Measurements from ENCODE around the gene ZBTB38. TPM values are rescaled to one million over a fixed set of nuclear protein-coding genes. Genes with fewer than 3 reads are reported as not detected.

ZBTB38 gene
- total and polyA plus RNA-seq, 9 donors = 14.5 to 27.7 (median 18.9) TPM

DNA sequence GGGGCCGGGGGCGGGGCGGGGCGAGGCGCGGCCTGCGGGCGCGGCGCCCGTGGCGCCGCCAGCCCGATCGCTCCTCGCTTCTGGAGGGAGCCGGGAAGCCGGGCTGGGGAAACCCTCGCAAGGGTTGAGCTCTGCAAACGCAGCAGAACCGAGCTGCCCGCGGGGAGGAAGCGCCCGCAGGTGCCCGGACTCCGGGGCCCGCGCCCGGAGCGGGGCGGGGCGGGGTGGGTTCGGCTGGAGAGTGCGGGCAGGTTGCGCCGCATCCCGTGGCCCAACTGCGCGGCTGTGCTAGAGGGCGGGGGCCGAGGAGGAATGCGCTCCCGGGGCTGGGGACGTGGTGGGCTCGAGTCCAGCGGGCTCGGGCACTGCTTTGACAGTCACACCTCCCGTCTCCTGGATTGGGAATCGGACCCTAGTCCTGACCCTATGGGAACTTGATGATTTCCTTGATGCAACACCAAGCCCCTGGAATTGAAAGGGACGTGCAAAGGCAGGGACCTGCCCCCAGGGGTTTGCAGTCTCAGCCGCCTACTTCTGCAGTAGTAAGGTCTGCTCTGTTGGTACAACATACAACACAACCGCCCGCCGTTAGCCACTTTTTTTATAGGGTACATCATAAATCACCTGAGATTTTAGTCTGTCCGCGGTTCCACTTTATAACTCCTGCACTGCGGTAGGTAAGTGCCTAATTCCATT lies 34.3 kb downstream of the ZBTB38 start:
- Histone ChIP-seq H3K4me1 (ENCODE audit: control insufficient read depth, insufficient read depth, low read length) (peaks cover 12% of the 10 kb centered on the region), H3K27me3 (ENCODE audit: control insufficient read depth, insufficient read depth, low read length) (no peaks in the 10 kb centered on the region), H3K27ac (ENCODE audit: low read length) (peak overlapping the region; percentile 84), H3K9me3 (replicated peaks; ENCODE audit: control insufficient read depth, low read depth, low read length) (no peaks in the 10 kb centered on the region), H3K36me3 (ENCODE audit: control insufficient read depth, insufficient read depth, low read length) (peaks cover 23% of the 10 kb centered on the region), H3K4me3 (ENCODE audit: low read length) (peak overlapping the region; percentile 58)
- peak; percentile 72 for DNase-seq
- WGBS (ENCODE audit: insufficient coverage) = under 1% methylated on average over 51 of the region's 58 CpGs

DNA sequence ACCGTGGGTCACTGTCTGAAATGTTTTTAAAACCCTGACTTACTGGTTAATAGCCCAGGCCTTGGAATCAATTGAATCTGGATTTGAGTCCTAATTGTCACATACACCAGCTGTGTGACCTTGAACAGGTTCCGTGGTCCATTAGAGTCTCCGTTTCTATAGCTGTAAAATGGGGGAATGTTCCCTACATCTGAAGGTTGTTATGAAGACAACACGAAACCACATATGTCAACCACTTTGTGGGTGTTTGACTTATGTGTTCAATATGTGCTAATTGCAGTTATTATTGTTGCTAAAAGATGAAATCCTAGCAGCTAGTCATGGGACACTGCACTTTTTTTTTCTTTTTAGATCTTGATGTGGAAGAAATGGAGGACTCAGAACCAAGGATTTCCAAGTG lies 35.3 kb downstream of the ZBTB38 start:
- Histone ChIP-seq H3K4me1 (ENCODE audit: control insufficient read depth, insufficient read depth, low read length) (peaks cover 12% of the 10 kb centered on the region), H3K4me3 (ENCODE audit: low read length) (no peak overlapping the region), H3K9me3 (replicated peaks; ENCODE audit: control insufficient read depth, low read depth, low read length) (no peaks in the 10 kb centered on the region), H3K27me3 (ENCODE audit: control insufficient read depth, insufficient read depth, low read length) (no peaks in the 10 kb centered on the region), H3K27ac (ENCODE audit: low read length) (no peak overlapping the region), H3K36me3 (ENCODE audit: control insufficient read depth, insufficient read depth, low read length) (peaks cover 26% of the 10 kb centered on the region)
- DNase-seq = no peak
- 60% methylated on average over 2 of the region's 4 CpGs for WGBS (ENCODE audit: insufficient coverage)

DNA sequence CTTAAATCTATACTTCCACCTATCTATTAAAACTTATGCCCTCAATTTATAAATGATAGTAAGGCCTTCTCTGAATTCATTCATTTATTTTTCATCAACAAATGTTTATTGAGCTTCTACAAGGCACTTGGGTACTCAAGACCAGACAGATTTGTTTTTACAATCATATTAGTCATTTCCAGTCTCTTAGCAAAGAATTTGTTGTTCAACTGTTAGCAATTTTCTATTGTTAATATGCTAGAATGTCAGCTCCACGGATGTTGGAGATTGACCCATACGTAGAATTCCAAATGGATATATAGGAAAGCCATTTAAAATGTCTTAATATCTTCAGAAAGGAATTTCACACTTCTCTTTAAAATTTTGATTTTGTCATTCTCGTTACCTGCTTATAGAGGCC lies 36.7 kb downstream of the ZBTB38 start:
- H3K9me3 ChIP-seq (replicated peaks; ENCODE audit: control insufficient read depth, low read depth, low read length) = no peaks in the 10 kb centered on the region
- DNase-seq = no peak
- H3K36me3 ChIP-seq (ENCODE audit: control insufficient read depth, insufficient read depth, low read length) = peaks cover 26% of the 10 kb centered on the region
- no peak overlapping the region for H3K27ac ChIP-seq (ENCODE audit: low read length)
- no peak overlapping the region for H3K4me3 ChIP-seq (ENCODE audit: low read length)
- H3K27me3 ChIP-seq (ENCODE audit: control insufficient read depth, insufficient read depth, low read length) = no peaks in the 10 kb centered on the region
- WGBS (ENCODE audit: insufficient coverage) = no CpG with 5 or more reads among the region's 3 CpGs
- H3K4me1 ChIP-seq (ENCODE audit: control insufficient read depth, insufficient read depth, low read length) = peaks cover 18% of the 10 kb centered on the region

DNA sequence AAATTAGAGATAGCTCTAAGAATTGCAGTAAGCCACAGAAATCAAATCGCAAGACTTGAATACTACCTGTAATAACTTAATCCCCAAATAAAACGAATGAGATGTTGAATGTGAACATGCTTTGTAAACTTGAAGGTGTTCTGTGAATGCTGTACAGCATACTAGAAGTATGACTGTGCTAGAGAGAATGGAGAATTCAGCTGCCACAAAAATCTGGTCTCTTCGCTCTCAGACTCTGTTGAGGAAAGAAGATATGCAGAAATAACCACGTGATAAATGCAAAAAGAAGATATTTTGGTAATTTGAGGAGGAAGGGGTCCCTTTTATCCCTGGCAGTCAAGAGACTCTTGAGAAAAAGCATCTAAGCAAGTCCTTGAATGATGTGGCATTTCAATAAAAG lies 37.3 kb downstream of the ZBTB38 start:
- Histone ChIP-seq H3K9me3 (replicated peaks; ENCODE audit: control insufficient read depth, low read depth, low read length) (no peaks in the 10 kb centered on the region), H3K36me3 (ENCODE audit: control insufficient read depth, insufficient read depth, low read length) (peaks cover 26% of the 10 kb centered on the region), H3K4me1 (ENCODE audit: control insufficient read depth, insufficient read depth, low read length) (peaks cover 23% of the 10 kb centered on the region), H3K27me3 (ENCODE audit: control insufficient read depth, insufficient read depth, low read length) (no peaks in the 10 kb centered on the region), H3K27ac (ENCODE audit: low read length) (no peak overlapping the region), H3K4me3 (ENCODE audit: low read length) (no peak overlapping the region)
- WGBS (ENCODE audit: insufficient coverage) = 100% methylated on average over 2 of the region's 4 CpGs
- no peak for DNase-seq

DNA sequence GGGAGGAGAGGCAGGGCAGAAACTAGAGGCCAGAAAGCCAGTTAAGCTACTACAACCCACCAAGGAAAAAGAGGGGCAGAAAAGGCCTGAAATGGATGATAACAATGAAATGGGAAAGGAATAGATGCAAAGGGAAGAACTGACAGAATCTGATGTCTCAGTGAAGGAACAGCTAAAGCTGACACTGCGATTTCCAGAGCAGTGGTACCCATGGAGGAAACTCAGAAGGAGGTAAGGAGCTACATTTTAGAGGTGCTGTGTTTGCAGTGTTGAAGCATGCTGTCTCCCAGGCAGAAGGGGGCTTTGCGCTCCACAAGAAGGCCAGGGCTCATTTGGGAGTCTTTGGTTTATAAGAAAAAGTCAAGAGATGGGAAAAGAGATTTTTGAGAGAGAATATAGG lies 38.0 kb downstream of the ZBTB38 start:
- H3K4me3 ChIP-seq (ENCODE audit: low read length) = no peak overlapping the region
- H3K4me1 ChIP-seq (ENCODE audit: control insufficient read depth, insufficient read depth, low read length) = peaks cover 28% of the 10 kb centered on the region
- peaks cover 26% of the 10 kb centered on the region for H3K36me3 ChIP-seq (ENCODE audit: control insufficient read depth, insufficient read depth, low read length)
- WGBS (ENCODE audit: insufficient coverage) = 95% methylated on average over 2 of the region's 2 CpGs
- no peaks in the 10 kb centered on the region for H3K9me3 ChIP-seq (replicated peaks; ENCODE audit: control insufficient read depth, low read depth, low read length)
- DNase-seq = no peak
- no peaks in the 10 kb centered on the region for H3K27me3 ChIP-seq (ENCODE audit: control insufficient read depth, insufficient read depth, low read length)
- no peak overlapping the region for H3K27ac ChIP-seq (ENCODE audit: low read length)

DNA sequence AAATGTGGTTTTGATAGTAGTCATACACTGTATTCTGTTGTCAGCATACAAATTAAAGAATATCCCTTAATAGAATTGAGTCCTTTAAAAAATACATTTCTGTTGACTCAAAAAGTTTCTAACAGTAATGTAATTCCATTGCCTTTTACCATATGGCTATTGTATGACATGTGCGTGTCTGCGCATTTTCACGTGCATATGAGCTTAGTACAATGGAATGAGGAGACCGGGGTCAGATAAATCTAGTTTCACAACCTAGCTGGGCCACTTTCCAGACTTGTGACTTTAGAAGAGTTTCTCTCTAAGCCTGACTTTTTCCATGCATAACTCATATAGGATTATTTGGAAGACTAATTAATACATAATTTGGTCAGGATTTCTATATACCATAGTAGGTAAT lies 38.7 kb downstream of the ZBTB38 start:
- no peak overlapping the region for H3K4me3 ChIP-seq (ENCODE audit: low read length)

DNA sequence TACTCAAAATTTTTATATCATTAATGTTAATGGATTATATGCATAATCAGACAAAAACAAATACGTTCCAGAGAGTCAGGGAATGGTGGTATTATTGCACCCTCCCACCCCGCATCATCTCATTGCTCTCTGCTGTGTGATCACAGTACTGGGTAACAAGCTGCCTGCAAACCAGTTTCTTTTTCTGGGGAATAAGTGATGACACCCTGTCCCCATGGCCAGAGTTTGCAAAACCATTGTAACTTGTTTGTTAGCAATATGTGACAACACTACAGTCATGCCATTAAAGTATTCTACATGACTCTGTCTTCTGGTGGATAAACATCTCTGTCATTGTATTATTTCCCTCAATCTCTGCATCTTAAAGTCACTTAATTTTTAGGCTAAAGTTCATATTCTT lies 39.5 kb downstream of the ZBTB38 start:
- WGBS (ENCODE audit: insufficient coverage) = 100% methylated on average over 1 of the region's 2 CpGs
- Histone ChIP-seq H3K36me3 (ENCODE audit: control insufficient read depth, insufficient read depth, low read length) (peaks cover 26% of the 10 kb centered on the region), H3K4me1 (ENCODE audit: control insufficient read depth, insufficient read depth, low read length) (peaks cover 30% of the 10 kb centered on the region), H3K9me3 (replicated peaks; ENCODE audit: control insufficient read depth, low read depth, low read length) (no peaks in the 10 kb centered on the region), H3K27me3 (ENCODE audit: control insufficient read depth, insufficient read depth, low read length) (no peaks in the 10 kb centered on the region), H3K4me3 (ENCODE audit: low read length) (no peak overlapping the region), H3K27ac (ENCODE audit: low read length) (no peak overlapping the region)
- DNase-seq = no peak

More for the DNA sequence above, 38.7 kb downstream of the ZBTB38 start:
- WGBS (ENCODE audit: insufficient coverage) = 20% methylated on average over 1 of the region's 4 CpGs
- Histone ChIP-seq H3K36me3 (ENCODE audit: control insufficient read depth, insufficient read depth, low read length) (peaks cover 26% of the 10 kb centered on the region), H3K27me3 (ENCODE audit: control insufficient read depth, insufficient read depth, low read length) (no peaks in the 10 kb centered on the region), H3K9me3 (replicated peaks; ENCODE audit: control insufficient read depth, low read depth, low read length) (no peaks in the 10 kb centered on the region), H3K4me1 (ENCODE audit: control insufficient read depth, insufficient read depth, low read length) (peaks cover 26% of the 10 kb centered on the region), H3K27ac (ENCODE audit: low read length) (no peak overlapping the region)
- peak; percentile 75 for DNase-seq

DNA sequence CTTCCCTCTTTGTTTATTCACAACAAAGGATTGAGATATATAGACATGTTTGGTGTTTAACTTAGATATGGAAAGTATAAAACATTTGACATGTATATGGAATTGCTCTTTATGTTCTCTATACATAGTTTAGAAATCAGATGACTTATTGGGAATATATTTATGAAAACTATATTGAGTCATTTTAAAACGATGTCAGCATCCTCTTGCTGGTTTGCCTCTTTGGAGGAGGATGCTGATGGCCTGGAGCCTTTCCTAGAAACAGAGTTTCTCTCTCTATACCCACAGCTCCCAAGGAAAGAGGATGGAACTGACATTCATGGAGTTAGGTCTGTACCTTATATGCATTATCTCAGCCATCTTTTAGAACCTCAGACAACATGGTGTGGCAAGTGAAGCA lies 40.3 kb downstream of the ZBTB38 start:
- Histone ChIP-seq H3K27me3 (ENCODE audit: control insufficient read depth, insufficient read depth, low read length) (no peaks in the 10 kb centered on the region), H3K36me3 (ENCODE audit: control insufficient read depth, insufficient read depth, low read length) (peaks cover 30% of the 10 kb centered on the region), H3K9me3 (replicated peaks; ENCODE audit: control insufficient read depth, low read depth, low read length) (no peaks in the 10 kb centered on the region), H3K4me1 (ENCODE audit: control insufficient read depth, insufficient read depth, low read length) (peaks cover 37% of the 10 kb centered on the region), H3K4me3 (ENCODE audit: low read length) (no peak overlapping the region), H3K27ac (ENCODE audit: low read length) (no peak overlapping the region)
- no peak for DNase-seq
- WGBS (ENCODE audit: insufficient coverage) = no CpG with 5 or more reads among the region's 1 CpG

DNA sequence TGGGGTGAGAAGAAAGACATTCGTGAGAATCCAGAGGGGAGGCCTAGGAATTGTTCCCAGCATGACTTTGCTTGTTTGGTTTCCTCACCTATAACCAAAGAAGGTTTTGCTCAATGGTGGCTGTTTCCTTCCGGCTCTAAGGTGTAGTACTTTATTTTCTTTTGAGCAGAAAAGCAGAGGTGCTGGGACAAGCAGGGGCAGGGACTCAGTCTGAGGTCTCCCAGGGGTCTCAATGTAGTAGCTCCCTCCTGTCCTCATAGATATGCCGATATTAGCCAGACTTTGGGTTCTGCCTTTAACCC lies 41.6 kb downstream of the ZBTB38 start:
- Histone ChIP-seq H3K36me3 (ENCODE audit: control insufficient read depth, insufficient read depth, low read length) (peaks cover 29% of the 10 kb centered on the region), H3K4me3 (ENCODE audit: low read length) (no peak overlapping the region), H3K27ac (ENCODE audit: low read length) (peak overlapping the region; percentile 93), H3K9me3 (replicated peaks; ENCODE audit: control insufficient read depth, low read depth, low read length) (no peaks in the 10 kb centered on the region), H3K4me1 (ENCODE audit: control insufficient read depth, insufficient read depth, low read length) (peaks cover 35% of the 10 kb centered on the region), H3K27me3 (ENCODE audit: control insufficient read depth, insufficient read depth, low read length) (no peaks in the 10 kb centered on the region)
- WGBS (ENCODE audit: insufficient coverage) = 20% methylated on average over 1 of the region's 3 CpGs
- no peak for DNase-seq

DNA sequence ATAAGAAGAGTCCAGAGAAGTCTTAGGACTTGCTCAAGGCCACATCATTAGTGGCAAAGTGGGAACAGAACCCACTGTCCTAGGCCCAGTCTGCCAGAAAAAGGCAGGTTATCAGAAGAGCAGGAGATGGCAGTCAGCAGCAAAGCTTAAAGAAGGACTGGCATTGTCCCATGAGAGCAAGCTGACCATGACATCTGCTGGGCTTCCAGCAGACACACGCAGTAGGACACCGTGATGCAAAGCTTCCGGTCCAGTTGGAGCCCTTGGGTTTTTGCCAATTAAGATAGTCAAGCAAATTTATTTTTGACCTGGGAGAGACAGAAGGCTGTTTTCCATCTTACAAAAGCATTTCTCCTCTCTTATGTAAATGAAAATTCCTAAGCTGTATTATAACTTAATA lies 42.1 kb downstream of the ZBTB38 start:
- Histone ChIP-seq H3K4me1 (ENCODE audit: control insufficient read depth, insufficient read depth, low read length) (peaks cover 36% of the 10 kb centered on the region), H3K27ac (ENCODE audit: low read length) (peak overlapping the region; percentile 93), H3K27me3 (ENCODE audit: control insufficient read depth, insufficient read depth, low read length) (no peaks in the 10 kb centered on the region), H3K4me3 (ENCODE audit: low read length) (no peak overlapping the region), H3K36me3 (ENCODE audit: control insufficient read depth, insufficient read depth, low read length) (peaks cover 34% of the 10 kb centered on the region), H3K9me3 (replicated peaks; ENCODE audit: control insufficient read depth, low read depth, low read length) (no peaks in the 10 kb centered on the region)
- WGBS (ENCODE audit: insufficient coverage) = no CpG with 5 or more reads among the region's 3 CpGs
- peak; percentile 77 for DNase-seq

DNA sequence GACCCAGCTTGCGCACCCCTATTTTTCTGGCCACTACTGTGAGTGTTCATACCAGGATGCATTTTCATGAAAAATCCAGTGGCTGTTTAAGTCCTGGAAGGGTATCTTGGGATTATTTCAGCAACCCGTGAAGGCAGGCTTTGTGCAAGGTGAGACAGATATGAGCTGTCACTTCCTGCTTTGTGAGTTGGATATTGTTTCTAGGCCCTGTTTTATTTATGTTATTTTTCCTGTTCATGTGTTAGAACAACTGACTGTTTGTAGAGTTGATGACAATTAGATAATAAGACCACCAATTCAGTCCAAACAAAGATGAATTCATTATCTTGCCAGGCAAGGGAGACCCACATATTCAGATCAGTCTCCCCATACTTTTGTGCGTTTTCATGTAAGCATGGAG lies 42.5 kb downstream of the ZBTB38 start:
- peak overlapping the region; percentile 93 for H3K27ac ChIP-seq (ENCODE audit: low read length)
- H3K27me3 ChIP-seq (ENCODE audit: control insufficient read depth, insufficient read depth, low read length) = no peaks in the 10 kb centered on the region
- H3K9me3 ChIP-seq (replicated peaks; ENCODE audit: control insufficient read depth, low read depth, low read length) = no peaks in the 10 kb centered on the region
- 55% methylated on average over 2 of the region's 3 CpGs for WGBS (ENCODE audit: insufficient coverage)
- H3K4me1 ChIP-seq (ENCODE audit: control insufficient read depth, insufficient read depth, low read length) = peaks cover 37% of the 10 kb centered on the region
- no peak for DNase-seq
- no peak overlapping the region for H3K4me3 ChIP-seq (ENCODE audit: low read length)
- H3K36me3 ChIP-seq (ENCODE audit: control insufficient read depth, insufficient read depth, low read length) = peaks cover 33% of the 10 kb centered on the region
